ENCODE data around the gene VCPKMT.

The VCPKMT gene

DNA sequence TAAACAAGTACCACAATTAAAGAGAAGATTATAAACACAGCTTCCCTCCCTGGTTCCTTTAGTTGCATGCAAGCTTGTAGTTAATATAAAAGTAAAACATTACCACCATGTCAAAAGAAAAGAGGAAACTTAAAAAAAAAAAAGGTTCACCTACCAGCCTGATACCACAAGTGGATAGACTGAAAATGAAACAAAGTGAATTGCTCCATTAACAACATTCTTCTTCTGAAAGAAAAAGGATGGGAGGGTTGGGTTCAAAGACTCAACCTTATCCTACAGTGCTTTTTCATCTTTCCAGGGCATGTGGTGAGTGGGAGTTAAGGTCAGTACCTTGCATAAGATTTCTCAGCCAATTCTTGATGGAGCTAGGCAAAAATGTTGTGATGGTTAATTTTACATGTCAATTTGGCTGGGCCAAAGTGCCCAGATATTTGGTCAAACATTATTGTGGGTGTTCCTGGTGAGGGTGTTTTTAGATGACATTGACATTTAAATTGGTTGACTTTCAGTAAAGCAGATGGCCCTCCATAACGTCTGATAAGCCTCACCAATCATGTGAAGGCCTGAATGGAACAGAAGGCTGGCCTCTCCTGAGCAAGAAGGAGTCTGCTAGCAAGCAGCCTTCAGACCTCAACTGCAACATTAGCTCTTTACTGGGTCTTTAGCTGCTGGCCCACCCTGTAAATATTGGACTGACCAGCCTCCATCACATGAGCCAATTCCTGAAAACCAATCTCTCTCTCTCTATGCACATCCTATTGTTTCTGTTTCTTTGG, 28.8 kb downstream of the VCPKMT start:
- Histone ChIP-seq H3K4me3 (no peak overlapping the region), H3K27ac (no peak overlapping the region)
- TF ChIP-seq, protein P1, sequence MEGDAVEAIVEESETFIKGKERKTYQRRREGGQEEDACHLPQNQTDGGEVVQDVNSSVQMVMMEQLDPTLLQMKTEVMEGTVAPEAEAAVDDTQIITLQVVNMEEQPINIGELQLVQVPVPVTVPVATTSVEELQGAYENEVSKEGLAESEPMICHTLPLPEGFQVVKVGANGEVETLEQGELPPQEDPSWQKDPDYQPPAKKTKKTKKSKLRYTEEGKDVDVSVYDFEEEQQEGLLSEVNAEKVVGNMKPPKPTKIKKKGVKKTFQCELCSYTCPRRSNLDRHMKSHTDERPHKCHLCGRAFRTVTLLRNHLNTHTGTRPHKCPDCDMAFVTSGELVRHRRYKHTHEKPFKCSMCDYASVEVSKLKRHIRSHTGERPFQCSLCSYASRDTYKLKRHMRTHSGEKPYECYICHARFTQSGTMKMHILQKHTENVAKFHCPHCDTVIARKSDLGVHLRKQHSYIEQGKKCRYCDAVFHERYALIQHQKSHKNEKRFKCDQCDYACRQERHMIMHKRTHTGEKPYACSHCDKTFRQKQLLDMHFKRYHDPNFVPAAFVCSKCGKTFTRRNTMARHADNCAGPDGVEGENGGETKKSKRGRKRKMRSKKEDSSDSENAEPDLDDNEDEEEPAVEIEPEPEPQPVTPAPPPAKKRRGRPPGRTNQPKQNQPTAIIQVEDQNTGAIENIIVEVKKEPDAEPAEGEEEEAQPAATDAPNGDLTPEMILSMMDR (IDR thresholded peaks at IDR 0.05), result no peak
- no peak for DNase-seq (ENCODE audit: low spot score)

DNA sequence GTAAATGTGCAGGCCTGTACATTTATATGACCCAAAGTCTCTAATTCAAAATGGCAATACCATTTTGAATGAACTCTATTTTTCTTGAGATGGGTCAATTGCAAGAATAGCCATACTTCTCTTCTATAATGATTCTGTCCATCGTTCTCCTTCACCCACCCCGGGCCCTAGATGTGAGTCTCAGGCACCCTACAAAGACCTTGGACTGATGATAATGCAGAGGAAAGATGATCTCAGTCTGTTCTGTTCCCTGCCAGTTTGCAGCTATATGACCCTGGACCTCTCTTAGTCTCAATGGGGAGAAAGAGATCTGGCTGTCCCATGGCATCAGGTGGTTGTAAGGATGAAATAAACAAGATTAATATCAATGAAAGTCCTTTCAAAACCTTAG, 30.1 kb downstream of the VCPKMT start:
- TF ChIP-seq, protein P1 (IDR thresholded peaks at IDR 0.05), result no peak
- DNase-seq (ENCODE audit: low spot score), result no peak
- H3K4me3 ChIP-seq, result no peak overlapping the region
- H3K27ac ChIP-seq, result no peak overlapping the region

DNA sequence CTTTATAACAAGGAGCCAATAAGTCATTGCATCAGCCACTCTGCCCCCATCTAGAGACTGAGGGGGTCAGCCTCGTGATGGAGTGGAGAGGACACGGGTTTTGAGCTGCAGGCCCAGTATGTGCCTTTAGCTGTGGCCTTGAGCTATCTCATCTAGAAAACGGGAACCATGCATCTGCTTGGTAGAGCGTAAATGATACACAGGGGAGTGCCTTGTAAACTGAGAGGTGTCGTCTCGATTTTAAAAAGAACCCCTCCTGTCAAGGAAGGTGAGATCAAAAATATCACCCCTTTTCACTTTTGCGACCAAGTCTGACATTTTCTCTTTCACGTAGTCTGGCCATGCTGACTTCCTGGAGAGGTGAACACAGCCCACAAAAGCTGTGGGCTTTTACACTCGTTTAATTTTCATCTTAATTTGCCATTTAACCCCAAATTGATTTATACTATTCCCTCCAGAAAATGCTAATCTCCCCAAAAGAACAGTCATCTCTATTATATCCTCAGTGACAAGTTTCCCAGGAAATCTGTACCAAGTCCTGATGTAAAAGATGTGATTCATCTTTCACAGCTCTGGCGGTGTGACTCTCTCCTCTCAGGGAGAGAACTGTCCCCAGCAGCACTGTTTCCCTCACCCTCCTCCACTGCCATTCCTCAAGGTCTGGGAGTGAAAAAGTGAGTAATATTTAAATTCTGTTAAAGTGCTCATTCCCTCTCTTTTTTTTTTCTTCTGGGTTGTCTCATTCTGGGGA, 30.6 kb downstream of the VCPKMT start:
- Histone ChIP-seq H3K27ac (no peak overlapping the region), H3K4me3 (no peak overlapping the region)
- TF ChIP-seq, protein P1 (IDR thresholded peaks at IDR 0.05), result no peak
- no peak for DNase-seq (ENCODE audit: low spot score)

DNA sequence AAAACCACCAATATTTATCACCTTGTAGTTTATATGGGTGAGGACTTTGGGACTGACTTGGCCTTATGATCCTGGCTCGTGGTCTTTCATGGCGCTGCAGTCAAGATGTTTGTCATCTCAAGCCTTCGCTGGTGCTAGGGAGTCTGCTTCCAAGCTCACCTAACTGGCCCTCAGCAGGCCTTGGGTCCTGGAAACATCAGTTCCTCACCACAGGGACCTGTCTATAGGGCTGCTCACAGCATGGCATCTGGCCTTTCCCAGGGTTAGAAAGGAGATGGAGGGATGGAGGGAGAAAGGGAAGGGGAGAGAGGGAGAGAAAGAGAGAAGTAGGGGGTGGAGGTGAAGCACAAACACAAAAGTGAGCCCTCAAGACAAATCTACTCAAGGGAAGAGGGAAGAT, 31.7 kb downstream of the VCPKMT start:
- TF ChIP-seq, protein P1 (IDR thresholded peaks at IDR 0.05), result no peak

DNA sequence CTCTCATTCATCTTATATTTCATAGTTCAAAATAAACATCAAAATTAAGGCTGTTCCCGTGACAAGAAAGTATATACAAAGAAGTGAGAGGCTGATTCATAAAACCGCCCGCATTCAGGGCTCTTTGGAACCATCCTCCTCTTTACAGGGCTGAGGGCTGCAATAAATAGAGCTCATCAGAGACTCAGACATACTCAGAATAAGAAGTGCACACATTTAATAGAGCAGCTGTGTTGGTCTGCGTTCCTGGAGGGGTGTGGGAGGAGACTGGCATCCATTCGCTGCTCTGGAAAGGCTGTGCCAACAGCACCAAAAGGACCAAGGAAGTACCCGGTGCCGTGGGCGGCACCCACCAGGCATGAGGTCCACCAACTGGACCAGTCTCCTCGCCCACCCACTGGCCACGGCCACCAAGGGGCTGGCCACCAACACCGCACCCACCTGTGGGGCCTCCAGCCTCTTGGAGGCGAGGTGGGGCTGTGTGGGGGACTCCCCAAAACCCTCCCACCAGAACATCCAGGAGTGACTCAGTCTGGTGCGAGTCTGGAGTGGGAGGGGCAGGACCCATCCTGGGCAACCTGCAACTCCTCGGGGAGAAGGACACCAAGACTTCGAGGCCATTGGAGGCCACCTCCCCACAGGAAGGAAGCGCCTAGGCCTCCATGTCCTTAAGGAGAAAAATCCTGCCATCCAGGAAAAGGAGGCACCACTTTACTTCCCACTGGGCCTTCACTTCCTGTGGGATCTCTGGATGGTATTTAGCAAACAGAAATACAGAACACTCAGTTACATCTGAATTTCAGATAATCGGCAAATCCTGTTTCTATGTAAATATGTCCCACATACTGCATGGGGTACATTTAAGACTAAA, 32.7 kb downstream of the VCPKMT start:
- no peak overlapping the region for H3K4me3 ChIP-seq
- H3K27ac ChIP-seq, result no peak overlapping the region
- TF ChIP-seq, protein P1 (IDR thresholded peaks at IDR 0.05), result no peak
- DNase-seq (ENCODE audit: low spot score), result no peak

More for the DNA sequence above, 31.7 kb downstream of the VCPKMT start:
- Histone ChIP-seq H3K27ac (no peak overlapping the region), H3K4me3 (no peak overlapping the region)
- no peak for DNase-seq (ENCODE audit: low spot score)

DNA sequence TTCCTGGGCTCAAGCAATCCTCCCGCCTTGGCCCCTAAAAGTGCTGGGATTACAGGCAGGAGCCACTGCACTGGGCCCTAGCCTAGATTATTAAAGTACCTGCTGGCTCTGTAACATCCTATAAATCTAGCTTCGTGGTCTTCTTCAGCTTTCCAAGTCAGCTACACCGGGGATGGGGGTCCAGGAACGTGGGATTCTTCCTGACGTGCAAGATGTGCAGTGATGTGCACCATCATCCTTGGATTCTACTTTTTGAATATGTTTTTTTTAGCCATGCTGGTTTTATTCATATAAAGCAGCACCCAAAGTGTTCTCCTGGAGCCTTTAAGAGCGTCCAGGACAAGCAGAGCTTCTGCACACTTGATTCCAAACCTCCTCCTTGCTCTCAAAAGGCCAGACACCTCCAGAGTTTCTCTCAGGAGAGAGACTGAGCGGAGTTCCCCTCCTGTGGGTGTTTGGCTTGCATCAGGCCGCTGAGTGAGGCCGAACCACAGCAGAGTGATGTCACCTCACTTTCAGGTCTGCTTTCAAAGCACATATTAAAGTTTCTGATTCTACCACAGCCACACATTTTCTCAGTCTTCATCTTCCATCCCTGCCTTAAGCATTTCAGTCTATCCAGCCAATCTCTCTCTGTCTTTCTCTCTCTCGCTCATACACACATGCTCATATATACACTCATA, 33.4 kb downstream of the VCPKMT start:
- TF ChIP-seq, protein P1 (IDR thresholded peaks at IDR 0.05), result no peak
- DNase-seq (ENCODE audit: low spot score), result no peak
- no peak overlapping the region for H3K27ac ChIP-seq

More for the DNA sequence above, 33.4 kb downstream of the VCPKMT start:
- H3K4me3 ChIP-seq, result no peak overlapping the region
